CD4-positive, CD25-positive, alpha-beta regulatory T cell (primary cell): Measurements from ENCODE around the gene ANKHD1. TPM values are rescaled to one million over a fixed set of nuclear protein-coding genes. Genes with fewer than 3 reads are reported as not detected.

ENCODE experiments used
- ATAC-seq, 2 donors: fragments of 150-1000 bp; cut with Tn5 transposase; one replicate each; pipeline ENCODE4 v1.10.0; 2021; ENCODE audit warnings: low read depth in 2 of 2, moderate number of reproducible peaks in 2 of 2, moderate library complexity in 1 of 2
- DNase-seq, 3 donors: peaks; one replicate each; pipeline versions ENCODE4 v3.0.0 to v3.0.0-alpha.2; 2012 to 2022; ENCODE audit warnings: mixed read lengths in 1 of 3
- H3K27ac ChIP-seq: one replicate; pipeline ENCODE4 v1.7.0; 2013; ENCODE audit warnings: mild to moderate bottlenecking, low read length; ENCODE audit not compliant: insufficient read depth, poor library complexity, severe bottlenecking
- H3K27me3 ChIP-seq: one replicate; pipeline ENCODE4 v1.7.0; 2013; ENCODE audit warnings: low read length; ENCODE audit not compliant: control insufficient read depth, insufficient read depth
- H3K36me3 ChIP-seq: one replicate; pipeline ENCODE4 v1.7.0; 2013; ENCODE audit warnings: mild to moderate bottlenecking, low read length, moderate library complexity; ENCODE audit not compliant: control insufficient read depth, insufficient read depth
- H3K4me1 ChIP-seq: 2 replicates; pipeline ENCODE4 v1.7.0; 2013; ENCODE audit warnings: mild to moderate bottlenecking, low read length; ENCODE audit not compliant: insufficient read depth, control insufficient read depth, poor library complexity, severe bottlenecking
- H3K4me3 ChIP-seq: one replicate; pipeline ENCODE4 v1.7.0; 2013; ENCODE audit warnings: low read depth, mild to moderate bottlenecking, low read length, moderate library complexity
- H3K9me3 ChIP-seq, 2 experiments: 1 replicate in 1 of 2; 2 replicates in 1 of 2; pipeline ENCODE4 v1.7.0; 2013; ENCODE audit warnings: low read length in 2 of 2, mild to moderate bottlenecking in 1 of 2, moderate library complexity in 1 of 2; ENCODE audit not compliant: control insufficient read depth in 2 of 2
- H3K27ac Mint-ChIP-seq, 3 donors: one replicate each; pipeline ENCODE4 v1.8.0; 2020 to 2022; ENCODE audit warnings: mild to moderate bottlenecking in 3 of 3, mixed read lengths in 3 of 3, moderate library complexity in 2 of 3
- H3K27me3 Mint-ChIP-seq: one replicate; pipeline ENCODE4 v1.8.0; 2022; ENCODE audit warnings: mild to moderate bottlenecking, mixed read lengths
- H3K36me3 Mint-ChIP-seq: one replicate; pipeline ENCODE4 v1.8.0; 2020; ENCODE audit warnings: mixed read lengths
- H3K4me1 Mint-ChIP-seq, 4 donors: one replicate each; pipeline ENCODE4 v1.8.0; 2020 to 2022; ENCODE audit warnings: mixed read lengths in 4 of 4, mild to moderate bottlenecking in 1 of 4
- H3K4me3 Mint-ChIP-seq, 4 donors: one replicate each; pipeline ENCODE4 v1.8.0; 2020 to 2022; ENCODE audit warnings: mild to moderate bottlenecking in 4 of 4, mixed read lengths in 4 of 4, moderate library complexity in 3 of 4
- H3K9me3 Mint-ChIP-seq, 7 donors: one replicate each; pipeline ENCODE4 v1.8.0; 2020 to 2022; ENCODE audit warnings: mixed read lengths in 7 of 7, mild to moderate bottlenecking in 3 of 7, moderate library complexity in 2 of 7
- polyA plus RNA-seq, 4 donors: library from polyadenylated mRNA; unstranded; fragments of 300-500 nt; fragmentation: Illumina TruSeq; gene quantifications; one replicate each; pipeline ENCODE4 v1.2.3, GENCODE V29; 2021
- total RNA-seq: library from RNA; stranded (reverse); gene quantifications from one replicate; pipeline ENCODE4 v1.2.3, GENCODE V29; 2022

Gene ANKHD1
- total RNA-seq (227 TPM), polyA plus RNA-seq (10 to 100 TPM; 58.2 to 78.2 (median 64.6) TPM)

GRCh38 chr5:140401362-140402257 lies at the start of gene ANKHD1:
Gene ANKHD1 (plus strand): TSS chr5:140401833. CDS start chr5:140401968, 135 bp downstream.
- Histone ChIP-seq H3K27me3 (no peaks in the 10 kb centered on the region), H3K9me3 (no peaks in the 10 kb centered on the region), H3K36me3 (peaks cover 5% of the 10 kb centered on the region), H3K27ac (peak within 1 kb of the TSS; percentile 96), H3K4me3 (peak within 1 kb of the TSS; percentile 99), H3K4me1 (peaks cover 38% of the 10 kb centered on the region)
- DNase-seq (peak; percentile 96 to 100 (median 99)), ATAC-seq (peak; percentile 82 to 85)
- Mint-ChIP-seq H3K27me3 (no peaks in the 10 kb centered on the region), H3K27ac (no peak within 1 kb of the TSS), H3K4me3 (no peak within 1 kb of the TSS), H3K9me3 (no peaks in the 10 kb centered on the region), H3K4me1 (peaks cover 10 to 44% (median 27%) of the 10 kb centered on the region in 4 donors), H3K36me3 (peaks cover 4% of the 10 kb centered on the region)

- Histone ChIP-seq H3K36me3 (no peaks in the 10 kb centered on the region), H3K27me3 (no peaks in the 10 kb centered on the region), H3K27ac (no peak overlapping the region), H3K4me1 (peaks cover 10% of the 10 kb centered on the region), H3K9me3 (no peaks in the 10 kb centered on the region), H3K4me3 (no peak overlapping the region)
- DNase-seq = no peak
- H3K36me3 Mint-ChIP-seq = no peaks in the 10 kb centered on the region
- H3K9me3 Mint-ChIP-seq = no peaks in the 10 kb centered on the region
- no peak overlapping the region for H3K4me3 Mint-ChIP-seq
- peaks cover 5 to 16% (median 14%) of the 10 kb centered on the region in 4 donors for H3K4me1 Mint-ChIP-seq
- peaks cover 17% of the 10 kb centered on the region for H3K27me3 Mint-ChIP-seq
- ATAC-seq = no peak
- H3K27ac Mint-ChIP-seq = no peak overlapping the region
Observed at GRCh38 chr5:140355546-140355945, 46.1 kb upstream of the ANKHD1 start.

GRCh38 chr5:140356853-140357725 lies 44.5 kb upstream of the ANKHD1 start:
- Mint-ChIP-seq H3K4me3 (peak overlapping the region; percentile 23 to 82 (median 43)), H3K27ac (peak overlapping the region in 2 of 3 donors; percentile 4 to 72), H3K4me1 (peaks cover 5 to 9% (median 8%) of the 10 kb centered on the region in 4 donors), H3K27me3 (peaks cover 7% of the 10 kb centered on the region), H3K36me3 (no peaks in the 10 kb centered on the region), H3K9me3 (no peaks in the 10 kb centered on the region)
- Histone ChIP-seq H3K9me3 (no peaks in the 10 kb centered on the region), H3K4me3 (no peak overlapping the region), H3K27me3 (no peaks in the 10 kb centered on the region), H3K36me3 (no peaks in the 10 kb centered on the region), H3K4me1 (peaks cover 10% of the 10 kb centered on the region), H3K27ac (no peak overlapping the region)
- ATAC-seq (peak in 1 of 2 donors; percentile 7), DNase-seq (no peak)

GRCh38 chr5:140357726-140358093 lies 43.9 kb upstream of the ANKHD1 start:
- Histone ChIP-seq H3K4me1 (peaks cover 10% of the 10 kb centered on the region), H3K27ac (no peak overlapping the region), H3K4me3 (no peak overlapping the region), H3K9me3 (no peaks in the 10 kb centered on the region), H3K27me3 (no peaks in the 10 kb centered on the region), H3K36me3 (no peaks in the 10 kb centered on the region)
- ATAC-seq (peak; percentile 92 to 93), DNase-seq (peak; percentile 47 to 86 (median 65))
- H3K4me1 Mint-ChIP-seq = peaks cover 5 to 10% (median 9%) of the 10 kb centered on the region in 4 donors
- H3K36me3 Mint-ChIP-seq = no peaks in the 10 kb centered on the region
- H3K9me3 Mint-ChIP-seq = no peaks in the 10 kb centered on the region
- peak overlapping the region; percentile 23 to 82 (median 43) for H3K4me3 Mint-ChIP-seq
- H3K27ac Mint-ChIP-seq = peak overlapping the region in 2 of 3 donors; percentile 4 to 72
- H3K27me3 Mint-ChIP-seq = peaks cover 7% of the 10 kb centered on the region

- H3K9me3 ChIP-seq = no peaks in the 10 kb centered on the region
- H3K36me3 ChIP-seq = no peaks in the 10 kb centered on the region
- no peak for DNase-seq
- no peaks in the 10 kb centered on the region for H3K36me3 Mint-ChIP-seq
- peak overlapping the region in 1 of 3 donors; percentile 19 for H3K27ac Mint-ChIP-seq
- no peak overlapping the region for H3K27ac ChIP-seq
- peaks cover 7% of the 10 kb centered on the region for H3K27me3 Mint-ChIP-seq
- peaks cover 10% of the 10 kb centered on the region for H3K4me1 ChIP-seq
- H3K4me3 Mint-ChIP-seq = no peak overlapping the region
- H3K4me3 ChIP-seq = no peak overlapping the region
- H3K27me3 ChIP-seq = no peaks in the 10 kb centered on the region
- no peaks in the 10 kb centered on the region for H3K9me3 Mint-ChIP-seq
- H3K4me1 Mint-ChIP-seq = peaks cover 5 to 18% (median 11%) of the 10 kb centered on the region in 4 donors
- no peak for ATAC-seq
Observed at GRCh38 chr5:140358738-140359310, 42.8 kb upstream of the ANKHD1 start.

GRCh38 chr5:140360101-140360500 lies 41.5 kb upstream of the ANKHD1 start, which contains the start of gene SLC4A9:
Gene SLC4A9 (plus strand): TSS chr5:140360194. CDS start chr5:140360237, 43 bp downstream.
- Mint-ChIP-seq H3K4me3 (peak within 1 kb of the TSS in 1 of 4 donors; percentile 19), H3K27me3 (peaks cover 7% of the 10 kb centered on the region), H3K36me3 (no peaks in the 10 kb centered on the region), H3K4me1 (peaks cover 5 to 18% (median 11%) of the 10 kb centered on the region in 4 donors), H3K9me3 (no peaks in the 10 kb centered on the region), H3K27ac (no peak within 1 kb of the TSS)
- Histone ChIP-seq H3K27me3 (no peaks in the 10 kb centered on the region), H3K4me1 (peaks cover 10% of the 10 kb centered on the region), H3K9me3 (no peaks in the 10 kb centered on the region), H3K4me3 (no peak within 1 kb of the TSS), H3K36me3 (no peaks in the 10 kb centered on the region), H3K27ac (no peak within 1 kb of the TSS)
- DNase-seq (no peak), ATAC-seq (no peak)
